GM23338 (cell line): ENCODE data around the gene PLET1. TPM values are rescaled to one million over a fixed set of nuclear protein-coding genes. Genes with fewer than 3 reads are reported as not detected.
A peak's percentile ranks its signal among the peaks of the same experiment; 100 is the strongest.

Source experiments
- ATAC-seq: fragments of 200-7000 bp; cut with Tn5 transposase; 3 replicates; pipeline ENCODE4 v1.9.1; 2020
- DNase-seq: peaks from one replicate; pipeline ENCODE4 v3.0.0-alpha.2; 2015; ENCODE audit warnings: low spot score
- H2AFZ ChIP-seq: fragments of 200-600 bp; sonication (generic); 2 replicates; pipeline ENCODE4 v1.8.0; 2016; ENCODE audit warnings: antibody characterized with exemption, mild to moderate bottlenecking, moderate library complexity
- H3F3A ChIP-seq: fragments of 200-600 bp; sonication (generic); replicated peaks from 2 replicates; pipeline ENCODE4 v1.8.0; 2017; ENCODE audit warnings: antibody characterized with exemption, mixed run types, low read depth
- H3K27ac ChIP-seq: fragments of 200-600 bp; sonication (generic); 2 replicates; pipeline ENCODE4 v1.6.1; 2016; ENCODE audit warnings: low read depth
- H3K27me3 ChIP-seq: fragments of 200-600 bp; sonication (generic); 2 replicates; pipeline ENCODE4 v1.8.0; 2016; ENCODE audit warnings: mild to moderate bottlenecking, mixed run types, moderate library complexity; ENCODE audit not compliant: insufficient read depth
- H3K36me3 ChIP-seq: fragments of 200-600 bp; sonication (generic); 2 replicates; pipeline ENCODE4 v1.8.0; 2016; ENCODE audit warnings: mild to moderate bottlenecking; ENCODE audit not compliant: insufficient read depth
- H3K4me1 ChIP-seq: fragments of 200-600 bp; sonication (generic); 2 replicates; pipeline ENCODE4 v1.8.0; 2016; ENCODE audit warnings: mild to moderate bottlenecking, moderate library complexity; ENCODE audit not compliant: insufficient read depth
- H3K4me2 ChIP-seq: fragments of 200-600 bp; sonication (generic); 2 replicates; pipeline ENCODE4 v1.7.1; 2017; ENCODE audit warnings: mixed run types
- H3K4me3 ChIP-seq: fragments of 200-600 bp; sonication (generic); 2 replicates; pipeline ENCODE4 v1.6.1; 2016; ENCODE audit warnings: mixed run types
- H3K79me2 ChIP-seq: fragments of 200-600 bp; sonication (generic); replicated peaks from 2 replicates; pipeline ENCODE4 v1.8.0; 2017; ENCODE audit warnings: mild to moderate bottlenecking; ENCODE audit not compliant: insufficient read depth
- H3K9me2 ChIP-seq: fragments of 200-600 bp; sonication (generic); 2 replicates; pipeline ENCODE4 v1.8.0; 2017; ENCODE audit not compliant: insufficient read depth
- H4K20me1 ChIP-seq: fragments of 200-600 bp; sonication (generic); replicated peaks from 2 replicates; pipeline ENCODE4 v1.8.0; 2017; ENCODE audit warnings: mild to moderate bottlenecking; ENCODE audit not compliant: insufficient read depth
- H3K27ac Mint-ChIP-seq: 2 replicates; pipeline ENCODE4 v1.8.0; 2020; ENCODE audit warnings: inconsistent platforms, mild to moderate bottlenecking, moderate library complexity, mixed read lengths
- H3K27me3 Mint-ChIP-seq: 3 replicates; pipeline ENCODE4 v1.8.0; 2022; ENCODE audit warnings: low read depth, mild to moderate bottlenecking, moderate library complexity, mixed read lengths, inconsistent platforms; ENCODE audit not compliant: insufficient read depth, poor library complexity
- H3K36me3 Mint-ChIP-seq: 3 replicates; pipeline ENCODE4 v1.8.0; 2021; ENCODE audit warnings: low read depth, mild to moderate bottlenecking, inconsistent platforms, moderate library complexity, mixed read lengths
- H3K4me1 Mint-ChIP-seq: 3 replicates; pipeline ENCODE4 v1.8.0; 2020; ENCODE audit warnings: mild to moderate bottlenecking, inconsistent platforms, mixed read lengths
- H3K4me3 Mint-ChIP-seq: 3 replicates; pipeline ENCODE4 v1.8.0; 2021; ENCODE audit warnings: moderate library complexity, mild to moderate bottlenecking, inconsistent platforms, mixed read lengths
- H3K9me3 Mint-ChIP-seq: 3 replicates; pipeline ENCODE4 v1.8.0; 2020; ENCODE audit warnings: moderate library complexity, mild to moderate bottlenecking, inconsistent platforms, mixed read lengths
- CREB1 ChIP-seq: fragments of 250-450 bp; sonication (Bioruptor Pico); IDR thresholded peaks from 2 replicates; pipeline ENCODE4 v1.5.0; 2020; ENCODE audit warnings: low read depth, mild to moderate bottlenecking, moderate library complexity
- CTCF ChIP-seq, 2 experiments: fragments of 200-600 bp in 1 of 2; sonication (generic) in 1 of 2; conservative IDR thresholded peaks; 2 replicates each; pipeline versions ENCODE4 v1.5.1 to v1.6.1; 2016 to 2017; ENCODE audit warnings: antibody characterized with exemption in 2 of 2, low read depth in 2 of 2, mild to moderate bottlenecking in 2 of 2, moderate library complexity in 1 of 2
- EZH2 ChIP-seq: fragments of 200-600 bp; sonication (generic); IDR thresholded peaks from one replicate; pipeline ENCODE4 v1.8.0; 2017; ENCODE audit warnings: antibody characterized with exemption, mild to moderate bottlenecking, low read depth; ENCODE audit not compliant: unreplicated experiment
- EZH2phosphoT487 ChIP-seq: fragments of 200-600 bp; sonication (generic); IDR thresholded peaks from one replicate; pipeline ENCODE4 v1.8.1; 2018; ENCODE audit warnings: antibody characterized with exemption; ENCODE audit not compliant: unreplicated experiment
- JUNB ChIP-seq: IDR thresholded peaks from one replicate; pipeline ENCODE4 v1.6.1; 2016; ENCODE audit warnings: antibody characterized with exemption; ENCODE audit not compliant: unreplicated experiment
- POLR2AphosphoS5 ChIP-seq: IDR thresholded peaks from 2 replicates; pipeline ENCODE4 v1.6.1; 2016; ENCODE audit warnings: antibody characterized with exemption, low read depth
- ZNF114 ChIP-seq: fragments of 250-450 bp; sonication (Bioruptor Pico); IDR thresholded peaks from 2 replicates; pipeline ENCODE4 v1.5.0; 2020; ENCODE audit warnings: mild to moderate bottlenecking, moderate library complexity
- ZNF331 ChIP-seq: fragments of 250-450 bp; sonication (Bioruptor Pico); IDR thresholded peaks from 2 replicates; pipeline ENCODE4 v1.5.0; 2020; ENCODE audit warnings: low read depth, mild to moderate bottlenecking, moderate library complexity
- polyA plus RNA-seq: library from polyadenylated mRNA; unstranded; fragments of >200 nt; fragmentation: Nextera tagmentation; extraction: Ambion mirVana; gene quantifications from 2 replicates; pipeline ENCODE4 v1.2.1, GENCODE V29; 2016
- total RNA-seq: library from RNA; depleted of rRNA; stranded (reverse); fragments of >200 nt; shearing (Covaris generic); gene quantifications from 2 replicates; pipeline ENCODE4 v1.2.3, GENCODE V29; 2014
- TF ChIP-seq, protein P1 (sequence below): IDR thresholded peaks from one replicate; pipeline ENCODE4 v1.6.1; 2018; ENCODE audit warnings: antibody characterized with exemption; ENCODE audit not compliant: unreplicated experiment
- TF ChIP-seq, protein P2 (sequence below): IDR thresholded peaks from 2 replicates; pipeline ENCODE4 v1.6.1; 2016; ENCODE audit warnings: antibody characterized with exemption

Gene PLET1
- total and polyA plus RNA-seq, 2 experiments from 2014 or later = not detected

DNA sequence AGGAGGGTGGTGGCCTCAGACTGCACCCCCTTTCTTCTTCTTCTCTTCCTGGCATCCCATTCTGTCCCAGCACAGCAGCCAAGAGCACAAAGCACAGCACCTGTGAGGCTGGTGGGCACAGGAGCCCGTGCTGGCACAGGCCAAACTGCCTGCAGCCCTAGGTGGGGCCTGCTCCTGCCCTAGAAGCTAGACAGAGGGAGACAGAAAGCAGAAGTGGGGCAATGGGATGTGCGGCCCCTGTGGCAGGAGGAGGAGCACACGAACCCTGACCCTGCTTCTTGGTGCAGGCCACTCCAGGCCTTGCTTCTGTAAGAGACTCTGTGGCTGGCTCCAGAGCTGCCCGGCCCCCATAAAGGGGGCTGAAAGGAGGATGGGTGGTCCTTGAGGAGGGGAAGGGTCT is 38.4 kb downstream of the PLET1 start (continued):
- TF ChIP-seq JUNB (no peak), POLR2AphosphoS5 (no peak)
- TF ChIP-seq, protein P1, sequence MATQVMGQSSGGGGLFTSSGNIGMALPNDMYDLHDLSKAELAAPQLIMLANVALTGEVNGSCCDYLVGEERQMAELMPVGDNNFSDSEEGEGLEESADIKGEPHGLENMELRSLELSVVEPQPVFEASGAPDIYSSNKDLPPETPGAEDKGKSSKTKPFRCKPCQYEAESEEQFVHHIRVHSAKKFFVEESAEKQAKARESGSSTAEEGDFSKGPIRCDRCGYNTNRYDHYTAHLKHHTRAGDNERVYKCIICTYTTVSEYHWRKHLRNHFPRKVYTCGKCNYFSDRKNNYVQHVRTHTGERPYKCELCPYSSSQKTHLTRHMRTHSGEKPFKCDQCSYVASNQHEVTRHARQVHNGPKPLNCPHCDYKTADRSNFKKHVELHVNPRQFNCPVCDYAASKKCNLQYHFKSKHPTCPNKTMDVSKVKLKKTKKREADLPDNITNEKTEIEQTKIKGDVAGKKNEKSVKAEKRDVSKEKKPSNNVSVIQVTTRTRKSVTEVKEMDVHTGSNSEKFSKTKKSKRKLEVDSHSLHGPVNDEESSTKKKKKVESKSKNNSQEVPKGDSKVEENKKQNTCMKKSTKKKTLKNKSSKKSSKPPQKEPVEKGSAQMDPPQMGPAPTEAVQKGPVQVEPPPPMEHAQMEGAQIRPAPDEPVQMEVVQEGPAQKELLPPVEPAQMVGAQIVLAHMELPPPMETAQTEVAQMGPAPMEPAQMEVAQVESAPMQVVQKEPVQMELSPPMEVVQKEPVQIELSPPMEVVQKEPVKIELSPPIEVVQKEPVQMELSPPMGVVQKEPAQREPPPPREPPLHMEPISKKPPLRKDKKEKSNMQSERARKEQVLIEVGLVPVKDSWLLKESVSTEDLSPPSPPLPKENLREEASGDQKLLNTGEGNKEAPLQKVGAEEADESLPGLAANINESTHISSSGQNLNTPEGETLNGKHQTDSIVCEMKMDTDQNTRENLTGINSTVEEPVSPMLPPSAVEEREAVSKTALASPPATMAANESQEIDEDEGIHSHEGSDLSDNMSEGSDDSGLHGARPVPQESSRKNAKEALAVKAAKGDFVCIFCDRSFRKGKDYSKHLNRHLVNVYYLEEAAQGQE = no peak

GRCh38 chr11:112221274-112221835 is 39.3 kb downstream of the PLET1 start:
- no peaks in the 10 kb centered on the region for H3F3A ChIP-seq
- no peaks in the 10 kb centered on the region for H4K20me1 ChIP-seq
- H3K27me3 ChIP-seq = no peaks in the 10 kb centered on the region; the same call in 1 of the 2 replicates
- no peaks in the 10 kb centered on the region for H3K9me3 Mint-ChIP-seq
- H2AFZ ChIP-seq = no peak overlapping the region
- H3K4me3 ChIP-seq = no peak overlapping the region
- no peaks in the 10 kb centered on the region for H3K4me1 ChIP-seq
- H3K36me3 Mint-ChIP-seq = no peaks in the 10 kb centered on the region
- no peak overlapping the region for H3K4me2 ChIP-seq
- no peak for ATAC-seq
- H3K27me3 Mint-ChIP-seq = peaks cover 9% of the 10 kb centered on the region
- no peaks in the 10 kb centered on the region for H3K36me3 ChIP-seq
- no peak overlapping the region for H3K4me3 Mint-ChIP-seq
- H3K27ac Mint-ChIP-seq = no peak overlapping the region
- DNase-seq = no peak
- H3K27ac ChIP-seq = no peak overlapping the region
- no peaks in the 10 kb centered on the region for H3K9me2 ChIP-seq
- H3K79me2 ChIP-seq = no peaks in the 10 kb centered on the region
- no peak for TF ChIP-seq CREB1
- no peak for TF ChIP-seq CTCF (conservative IDR thresholded peaks at IDR 0.05; ENCODE audit: low read depth in 2 of 2)
- H3K4me1 Mint-ChIP-seq = no peaks in the 10 kb centered on the region

DNA sequence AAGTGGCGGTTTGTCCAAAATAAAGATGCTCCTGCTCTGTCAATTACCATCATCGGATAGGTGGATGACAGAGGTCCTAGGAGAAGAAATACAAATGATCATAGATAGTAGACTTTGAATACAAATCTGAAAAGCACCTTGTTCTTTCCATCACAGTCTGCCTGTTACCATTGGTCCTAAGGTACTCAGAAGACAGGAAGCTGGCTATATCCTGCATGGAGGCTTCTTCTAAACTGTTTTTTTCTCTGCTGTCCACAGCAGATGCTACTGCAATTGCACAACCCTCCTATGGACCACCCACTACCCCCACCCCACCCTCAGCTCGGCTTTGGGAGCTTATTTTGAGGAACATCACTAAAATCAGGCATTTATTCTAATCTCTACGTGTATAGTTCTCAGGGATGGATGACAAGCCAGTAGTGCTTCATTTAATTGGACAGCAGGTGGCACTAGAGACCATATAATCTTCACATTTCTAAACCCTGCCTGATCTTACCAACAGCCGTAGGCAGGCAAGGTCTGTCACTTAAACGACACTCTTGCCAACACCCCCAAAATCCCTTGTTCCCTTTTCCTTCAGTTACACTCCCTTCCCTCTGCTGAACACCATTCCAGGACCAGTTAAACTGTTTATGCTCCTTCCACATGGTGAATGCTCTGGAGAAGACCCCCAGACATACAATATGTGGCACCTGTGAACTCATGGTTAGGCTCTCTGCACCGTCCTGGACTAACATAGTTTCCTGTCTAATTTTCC is 41.0 kb downstream of the PLET1 start:
- H3K9me2 ChIP-seq = no peaks in the 10 kb centered on the region
- no peaks in the 10 kb centered on the region for H3K9me3 Mint-ChIP-seq
- no peak overlapping the region for H3K4me3 ChIP-seq
- H3K27me3 Mint-ChIP-seq = peaks cover 6% of the 10 kb centered on the region
- ATAC-seq (peak; percentile 98), DNase-seq (peak; percentile 74)
- no peaks in the 10 kb centered on the region for H3K79me2 ChIP-seq
- H3F3A ChIP-seq = no peaks in the 10 kb centered on the region
- H3K36me3 Mint-ChIP-seq = no peaks in the 10 kb centered on the region
- no peak overlapping the region for H3K27ac ChIP-seq
- TF ChIP-seq EZH2phosphoT487 (no peak), CTCF (conservative IDR thresholded peaks at IDR 0.05; ENCODE audit: low read depth in 2 of 2) (peak; percentile 75 to 84), ZNF331 (CRISPR knock-in tag) (no peak), EZH2 (no peak), POLR2AphosphoS5 (no peak), ZNF114 (no peak)
- TF ChIP-seq, protein P2, sequence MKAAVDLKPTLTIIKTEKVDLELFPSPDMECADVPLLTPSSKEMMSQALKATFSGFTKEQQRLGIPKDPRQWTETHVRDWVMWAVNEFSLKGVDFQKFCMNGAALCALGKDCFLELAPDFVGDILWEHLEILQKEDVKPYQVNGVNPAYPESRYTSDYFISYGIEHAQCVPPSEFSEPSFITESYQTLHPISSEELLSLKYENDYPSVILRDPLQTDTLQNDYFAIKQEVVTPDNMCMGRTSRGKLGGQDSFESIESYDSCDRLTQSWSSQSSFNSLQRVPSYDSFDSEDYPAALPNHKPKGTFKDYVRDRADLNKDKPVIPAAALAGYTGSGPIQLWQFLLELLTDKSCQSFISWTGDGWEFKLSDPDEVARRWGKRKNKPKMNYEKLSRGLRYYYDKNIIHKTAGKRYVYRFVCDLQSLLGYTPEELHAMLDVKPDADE = no peak
- no peaks in the 10 kb centered on the region for H3K36me3 ChIP-seq
- no peaks in the 10 kb centered on the region for H4K20me1 ChIP-seq
- H3K4me2 ChIP-seq = no peak overlapping the region
- no peak overlapping the region for H3K4me3 Mint-ChIP-seq
- H3K27ac Mint-ChIP-seq = no peak overlapping the region
- no peaks in the 10 kb centered on the region for H3K4me1 ChIP-seq
- no peak overlapping the region for H2AFZ ChIP-seq
- H3K4me1 Mint-ChIP-seq = no peaks in the 10 kb centered on the region
- H3K27me3 ChIP-seq = no peaks in the 10 kb centered on the region; the same call in 1 of the 2 replicates
